8988T (cell line): ENCODE measurements around the gene MMP25.
"Not testable (repeated sequence)": the region's sequence is repeated elsewhere in the genome, so short reads cannot be mapped to it uniquely, and the experiment has no call there.

Source experiments
- DNase-seq: peaks from one replicate; pipeline ENCODE4 v3.0.0; 2011

MMP25 gene

GRCh38 chr16:3030222-3031212 lies 15.8 kb upstream of the MMP25 start:
- DNase-seq = no peak

GRCh38 chr16:3032624-3033023 lies 13.7 kb upstream of the MMP25 start:
- no peak for DNase-seq

GRCh38 chr16:3035289-3035971 lies 10.9 kb upstream of the MMP25 start:
- no peak for DNase-seq

GRCh38 chr16:3035972-3036725 lies 10.2 kb upstream of the MMP25 start:
- no peak for DNase-seq

GRCh38 chr16:3036726-3037315 lies 9.5 kb upstream of the MMP25 start, which contains the start of gene BICDL2:
BICDL2 (minus strand) TSS chr16:3036944; CDS start chr16:3035496, 1,448 bp downstream.
- DNase-seq = no peak

GRCh38 chr16:3038256-3038655 lies 8.1 kb upstream of the MMP25 start:
- no peak for DNase-seq

- no peak for DNase-seq
Observed at GRCh38 chr16:3038896-3039295, 7.5 kb upstream of the MMP25 start.

GRCh38 chr16:3042376-3042775 lies 4.0 kb upstream of the MMP25 start:
- no peak for DNase-seq

GRCh38 chr16:3044708-3045107 lies 1.7 kb upstream of the MMP25 start:
- no peak for DNase-seq

- no peak for DNase-seq
Observed at GRCh38 chr16:3046641-3047386, 453 bp downstream of the MMP25 start.

GRCh38 chr16:3047387-3047720 lies 993 bp downstream of the MMP25 start:
- DNase-seq = no peak

- no peak for DNase-seq
Observed at GRCh38 chr16:3049921-3050481, 3.6 kb downstream of the MMP25 start.

GRCh38 chr16:3050487-3050886 lies 4.1 kb downstream of the MMP25 start:
- no peak for DNase-seq

- DNase-seq = no peak
Observed at GRCh38 chr16:3051009-3051408, 4.6 kb downstream of the MMP25 start.

- DNase-seq = no peak
Observed at GRCh38 chr16:3051494-3051893, 5.1 kb downstream of the MMP25 start.

- not testable (repeated sequence) for DNase-seq
Observed at GRCh38 chr16:3052571-3053329, 6.4 kb downstream of the MMP25 start.

- not testable (repeated sequence) for DNase-seq
Observed at GRCh38 chr16:3053330-3053710, 7.0 kb downstream of the MMP25 start.

GRCh38 chr16:3054965-3055733 lies 8.8 kb downstream of the MMP25 start:
- no peak for DNase-seq

GRCh38 chr16:3055734-3056115 lies 9.4 kb downstream of the MMP25 start:
- not testable (repeated sequence) for DNase-seq
